ENCODE results near the gene ARPC2. TPM values are rescaled to one million over a fixed set of nuclear protein-coding genes. Genes with fewer than 3 reads are reported as not detected.
"Not testable (repeated sequence)": the region's sequence is repeated elsewhere in the genome, so short reads cannot be mapped to it uniquely, and the experiment has no call there.

ARPC2 gene
- total RNA-seq, 1 experiment from 2014 or later = 273 TPM

GRCh38 chr2:218271865-218272530 lies 55.0 kb downstream of the ARPC2 start:
- H3K36me3 ChIP-seq (ENCODE audit: low read depth) = peaks cover 23% of the 10 kb centered on the region
- H4K20me1 ChIP-seq (ENCODE audit: insufficient read depth) = peaks cover 15% of the 10 kb centered on the region
- TSS peak; percentile 23 for BruUV-seq (replicated peaks)
- POLR2A ChIA-PET (ENCODE audit: unreplicated experiment) = interaction anchor here (0.5 to 0.9 kb wide), 4 partner anchors 23 to 730 kb away, joined by 3 to 4 read pairs (median 3); no protein-coding TSS in a partner anchor
- peaks cover 39% of the 10 kb centered on the region for H3K4me1 ChIP-seq (replicated peaks; ENCODE audit: insufficient read depth)
- no peaks in the 10 kb centered on the region for H3K9me3 ChIP-seq (ENCODE audit: insufficient read depth, low read depth)
- no peak overlapping the region for H2AFZ ChIP-seq
- H3F3A ChIP-seq (ENCODE audit: insufficient read depth, low read depth) = peaks cover 37% of the 10 kb centered on the region
- peak overlapping the region; percentile 97 for H3K4me2 ChIP-seq
- peak overlapping the region; percentile 91; the same call in 1 of the 2 replicates for H3K4me3 ChIP-seq
- no peaks in the 10 kb centered on the region for H3K9me2 ChIP-seq (ENCODE audit: insufficient read depth)
- CTCF ChIA-PET = interaction anchor here (0.6 to 2.9 kb wide), 9 partner anchors 11 to 315 kb away, joined by 3 to 26 read pairs (median 6); partner anchors contain the start of genes CATIP, CTDSP1 and TMBIM1
- no peak for DNase-seq
- no peaks in the 10 kb centered on the region for H3K27me3 ChIP-seq (ENCODE audit: insufficient read depth, low read depth)
- intact Hi-C loops (cut with micrococcal nuclease; ENCODE audit: unreplicated experiment) = loop anchor here (1.0 to 10.0 kb wide), 9 partner anchors 15 to 575 kb away; partner anchors contain the start of genes BCS1L and ZNF142
- TF ChIP-seq CTCF (conservative IDR thresholded peaks at IDR 0.05) = no peak
- TF ChIP-seq EZH2 (IDR thresholded peaks at IDR 0.05; ENCODE audit: low read depth) = no peak
- peak overlapping the region; percentile 52 for H3K27ac ChIP-seq
- peaks cover 48% of the 10 kb centered on the region for H3K79me2 ChIP-seq (ENCODE audit: low read depth)

- Histone ChIP-seq H3K4me2 (peak overlapping the region; percentile 97), H3K4me3 (no peak overlapping the region; the same call in 1 of the 2 replicates)
Observed at GRCh38 chr2:218272531-218273212, 55.7 kb downstream of the ARPC2 start.

GRCh38 chr2:218273214-218273907 lies 56.4 kb downstream of the ARPC2 start:
- ChIA-PET CTCF (interaction anchor here (0.6 to 2.9 kb wide), 8 partner anchors 9 to 133 kb away, joined by 3 to 26 read pairs (median 6); partner anchors contain the start of genes CATIP, CTDSP1 and TMBIM1), POLR2A (ENCODE audit: unreplicated experiment) (interaction anchor here (0.6 to 1.0 kb wide), 6 partner anchors 9 to 113 kb away, joined by 5 to 8 read pairs (median 6); no protein-coding TSS in a partner anchor)
- H4K20me1 ChIP-seq (ENCODE audit: insufficient read depth); H2AFZ ChIP-seq; DNase-seq; H3K9me2 ChIP-seq (ENCODE audit: insufficient read depth); H3K9me3 ChIP-seq (ENCODE audit: insufficient read depth, low read depth); BruUV-seq (replicated peaks); H3K4me3 ChIP-seq; H3K27me3 ChIP-seq (ENCODE audit: insufficient read depth, low read depth): not testable (repeated sequence)
- H3K36me3 ChIP-seq (ENCODE audit: low read depth) = peaks cover 17% of the 10 kb centered on the region; the same call in 1 of the 2 replicates
- H3K4me1 ChIP-seq (replicated peaks; ENCODE audit: insufficient read depth) = peaks cover 39% of the 10 kb centered on the region
- H3K4me2 ChIP-seq = peak overlapping the region; percentile 97
- H3K79me2 ChIP-seq (ENCODE audit: low read depth) = peaks cover 38% of the 10 kb centered on the region
- intact Hi-C loops (cut with micrococcal nuclease; ENCODE audit: unreplicated experiment) = loop anchor here (2.0 to 10.0 kb wide), 4 partner anchors 49 to 574 kb away; partner anchors contain the start of genes BCS1L and ZNF142
- peaks cover 37% of the 10 kb centered on the region for H3F3A ChIP-seq (ENCODE audit: insufficient read depth, low read depth)
- H3K27ac ChIP-seq = peak overlapping the region; percentile 69

More at GRCh38 chr2:218272531-218273212, 55.7 kb downstream of the ARPC2 start:
- no peak for TF ChIP-seq EZH2 (IDR thresholded peaks at IDR 0.05; ENCODE audit: low read depth)
- TF ChIP-seq CTCF (conservative IDR thresholded peaks at IDR 0.05) = peak; percentile 95
- no peaks in the 10 kb centered on the region for H3K9me3 ChIP-seq (ENCODE audit: insufficient read depth, low read depth)
- H3K36me3 ChIP-seq (ENCODE audit: low read depth) = peaks cover 18% of the 10 kb centered on the region
- H3K79me2 ChIP-seq (ENCODE audit: low read depth) = peaks cover 44% of the 10 kb centered on the region
- CTCF ChIA-PET = interaction anchor here (0.6 to 2.9 kb wide), 9 partner anchors 10 to 314 kb away, joined by 3 to 26 read pairs (median 6); partner anchors contain the start of genes CATIP, CTDSP1 and TMBIM1
- H4K20me1 ChIP-seq (ENCODE audit: insufficient read depth) = peaks cover 10% of the 10 kb centered on the region
- no peak overlapping the region for H2AFZ ChIP-seq
- intact Hi-C loops (cut with micrococcal nuclease; ENCODE audit: unreplicated experiment) = loop anchor here (1.0 to 10.0 kb wide), 9 partner anchors 15 to 575 kb away; partner anchors contain the start of genes BCS1L and ZNF142
- peak overlapping the region; percentile 69 for H3K27ac ChIP-seq
- no peaks in the 10 kb centered on the region for H3K9me2 ChIP-seq (ENCODE audit: insufficient read depth)
- POLR2A ChIA-PET (ENCODE audit: unreplicated experiment) = interaction anchor here (0.6 to 1.0 kb wide), 6 partner anchors 10 to 729 kb away, joined by 3 to 8 read pairs (median 6); no protein-coding TSS in a partner anchor
- BruUV-seq (replicated peaks) = no TSS peak
- peak; percentile 85 to 90 for DNase-seq
- H3F3A ChIP-seq (ENCODE audit: insufficient read depth, low read depth) = peaks cover 37% of the 10 kb centered on the region
- H3K27me3 ChIP-seq (ENCODE audit: insufficient read depth, low read depth) = no peaks in the 10 kb centered on the region
- H3K4me1 ChIP-seq (replicated peaks; ENCODE audit: insufficient read depth) = peaks cover 39% of the 10 kb centered on the region
